ENCODE results near the gene MAP7D2.

The MAP7D2 gene

DNA sequence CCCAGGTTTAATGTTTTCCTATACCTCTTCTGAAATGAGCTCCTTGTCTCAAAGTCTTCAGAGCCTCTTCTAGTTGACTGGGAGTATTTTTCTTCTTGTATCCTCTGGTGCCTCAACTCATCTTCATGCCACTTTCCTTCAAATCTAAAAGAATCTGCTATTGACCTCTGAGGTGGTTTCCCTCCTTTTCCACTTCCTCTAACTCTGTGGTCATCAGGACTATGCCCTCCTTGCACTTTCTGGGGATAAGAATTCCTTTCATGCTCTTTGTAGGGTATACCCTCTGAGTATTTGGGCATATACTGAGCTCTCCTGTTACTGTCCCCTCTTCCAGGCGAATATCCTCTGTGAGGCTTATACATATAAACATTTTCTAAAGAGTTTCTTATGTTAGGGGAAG, 150.7 kb downstream of the MAP7D2 start:
- DNase-seq (ENCODE audit: low read depth), result no peak

DNA sequence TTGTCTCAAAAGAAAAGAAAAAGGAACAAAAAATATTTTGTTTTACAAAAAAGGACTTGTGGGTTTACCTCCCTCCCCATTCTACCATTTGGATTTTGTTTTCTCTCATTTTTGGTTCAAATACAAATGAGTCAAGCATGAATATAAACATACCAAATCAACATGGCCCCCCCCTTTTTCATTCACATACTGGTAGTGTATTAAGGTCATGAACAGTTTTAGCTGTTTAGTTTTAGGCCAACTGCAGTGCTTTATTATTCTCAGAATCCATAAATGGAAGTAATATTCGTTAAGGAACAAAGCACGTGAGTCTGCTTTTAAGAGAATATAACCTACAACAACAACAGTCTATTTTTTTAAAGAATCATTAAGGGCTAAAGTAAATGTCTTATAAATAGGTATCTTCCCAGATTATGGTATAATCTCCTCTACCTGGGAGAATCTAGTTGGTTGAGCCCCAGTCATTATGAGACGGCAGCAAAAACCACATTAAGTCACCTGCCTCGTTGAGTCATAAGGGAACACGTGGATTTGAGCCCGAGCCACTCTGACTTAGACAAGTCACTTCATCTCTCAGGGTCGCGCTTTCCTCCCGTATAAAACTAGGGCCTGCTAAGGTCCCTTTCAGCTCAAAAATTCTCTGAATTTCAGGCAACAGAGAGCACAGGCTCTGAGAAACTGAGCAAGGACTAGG, 152.5 kb downstream of the MAP7D2 start:
- no peak for DNase-seq (ENCODE audit: low read depth)

DNA sequence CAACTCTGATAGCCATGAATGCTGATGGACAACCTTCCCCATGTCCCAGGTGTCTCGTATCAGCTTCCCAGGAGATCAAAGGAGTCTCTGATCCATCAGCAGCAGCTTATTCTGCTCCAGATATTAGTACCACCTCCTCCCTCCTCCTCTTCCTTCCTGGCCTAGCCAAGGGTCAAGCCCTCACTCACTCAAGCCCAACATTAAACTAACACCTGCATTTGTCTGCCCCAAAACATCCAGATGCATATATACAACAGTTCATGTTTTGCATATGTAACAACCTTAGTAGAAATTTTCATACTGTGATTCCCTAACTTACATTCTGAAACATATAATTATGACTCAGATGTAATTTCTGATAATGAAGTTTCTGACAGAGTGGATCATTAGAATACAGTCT, 155.8 kb downstream of the MAP7D2 start:
- no peak for DNase-seq (ENCODE audit: low read depth)

DNA sequence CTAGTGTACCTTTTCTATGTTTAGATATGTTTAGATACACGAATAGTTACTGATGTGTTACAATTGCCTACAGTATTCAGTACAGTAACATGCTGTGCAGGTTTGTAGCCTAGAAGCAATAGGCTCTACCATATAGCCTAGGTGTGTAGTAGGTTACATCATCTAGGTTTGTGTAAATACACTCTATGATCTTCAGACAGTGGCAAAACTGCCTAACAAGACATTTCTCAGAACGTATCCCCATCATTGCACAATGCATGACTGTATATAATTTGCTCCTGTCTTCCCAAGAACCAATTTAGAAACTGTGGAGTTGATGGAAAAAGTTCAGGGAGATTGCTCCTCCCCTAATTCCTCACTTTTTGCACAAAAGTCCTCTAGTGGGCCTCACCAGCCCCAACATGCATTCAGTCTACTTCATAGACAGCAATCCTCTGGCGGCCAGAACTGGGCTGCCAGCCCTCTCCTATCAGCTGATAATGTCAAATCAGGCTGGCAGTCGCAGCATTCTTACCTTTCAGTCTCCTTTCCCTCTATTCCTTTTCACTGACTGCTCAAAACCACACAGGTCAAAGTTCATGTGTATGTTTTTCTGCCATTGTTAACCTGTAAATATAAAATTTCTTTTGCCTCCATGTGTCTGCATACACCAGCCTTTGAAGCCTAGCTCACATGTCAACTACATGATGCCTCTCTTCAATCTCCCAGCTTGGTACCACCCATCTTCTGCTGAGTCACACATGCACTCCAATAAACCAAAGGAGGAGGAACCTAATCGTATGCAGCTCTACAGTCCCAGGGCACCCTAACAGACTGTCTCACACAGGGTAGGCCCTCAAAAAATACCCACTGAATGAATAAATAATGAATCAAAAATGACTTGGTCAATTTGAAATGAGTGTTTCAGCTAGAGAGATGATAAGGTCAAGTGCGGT, 157.9 kb downstream of the MAP7D2 start:
- DNase-seq (ENCODE audit: low read depth), result no peak

DNA sequence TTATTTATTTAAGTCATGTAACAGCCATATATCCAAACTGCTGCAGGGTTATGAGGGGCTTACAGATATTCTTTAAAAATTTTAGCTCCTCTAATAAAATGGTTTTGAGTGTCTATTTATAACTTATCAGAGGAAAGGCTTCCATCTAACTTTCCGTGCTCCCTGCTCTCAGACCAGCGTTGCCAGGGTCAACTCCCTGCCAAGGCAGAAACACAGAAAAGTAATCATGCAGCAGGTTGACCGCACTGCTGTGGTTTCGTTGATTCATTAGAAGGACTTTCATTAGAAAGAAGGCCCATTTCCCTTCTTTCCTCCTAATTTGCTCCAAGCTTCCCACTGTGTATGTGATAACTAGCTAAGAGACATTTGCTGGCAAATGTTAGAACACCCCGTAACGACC, 159.8 kb downstream of the MAP7D2 start:
- no peak for DNase-seq (ENCODE audit: low read depth)
